HEK293 (cell line): Measurements from ENCODE around the gene RWDD4.

ENCODE experiments used
- CTCF ChIA-PET: fragments of 350-600 bp; formaldehyde crosslinking; extraction: SDS; loops from one replicate; lab custom pipeline; 2021; ENCODE audit warnings: antibody characterized with exemption; lab: Yijun Ruan, JAX
- POLR2A ChIA-PET: fragments of 300-600 bp; formaldehyde crosslinking; extraction: SDS; loops from one replicate; lab custom pipeline; 2020; ENCODE audit warnings: antibody characterized with exemption, inconsistent platforms; lab: Yijun Ruan, JAX
- H3K27ac ChIP-seq: fragments of 200-500 bp; sonication (Bioruptor generic); 2 replicates; pipeline ENCODE4 v1.5.1; 2014; ENCODE audit warnings: low read depth, low read length, control low read depth, inconsistent platforms; ENCODE audit errors: extremely low read depth
- H3K36me3 ChIP-seq, 2 experiments: fragments of 200-500 bp in 1 of 2; sonication (Bioruptor generic) in 1 of 2; 1 replicate in 1 of 2; 2 replicates in 1 of 2; pipeline ENCODE4 v1.5.1; 2014 to 2017; ENCODE audit warnings: inconsistent platforms in 2 of 2, low read length in 2 of 2; ENCODE audit not compliant: control insufficient read depth in 2 of 2, insufficient read depth in 1 of 2
- H3K4me1 ChIP-seq: fragments of 200-500 bp; sonication (Bioruptor generic); 2 replicates; pipeline ENCODE4 v1.5.1; 2014; ENCODE audit warnings: mild to moderate bottlenecking, low read length, inconsistent platforms; ENCODE audit not compliant: control insufficient read depth, insufficient read depth
- H3K4me3 ChIP-seq: 2 replicates; pipeline ENCODE4 v1.5.1; 2011; ENCODE audit warnings: low read depth, mild to moderate bottlenecking, control low read depth, low read length, moderate library complexity
- H3K9me3 ChIP-seq: fragments of 200-500 bp; sonication (Bioruptor generic); 2 replicates; pipeline ENCODE4 v1.5.1; 2014; ENCODE audit warnings: low read depth, low read length, inconsistent platforms; ENCODE audit not compliant: control insufficient read depth, insufficient read depth
- HIC1 ChIP-seq: fragments of 450-650 bp; formaldehyde crosslinking; IDR thresholded peaks from 2 replicates; pipeline ENCODE4 v1.5.1; 2016; ENCODE audit warnings: missing biosample characterization, missing genetic modification characterization
- SCRT2 ChIP-seq: fragments of 450-650 bp; formaldehyde crosslinking; IDR thresholded peaks from 2 replicates; pipeline ENCODE4 v1.5.1; 2016; ENCODE audit warnings: missing biosample characterization, missing genetic modification characterization
- TSHZ1 ChIP-seq: fragments of 450-650 bp; formaldehyde crosslinking; IDR thresholded peaks from 2 replicates; pipeline ENCODE4 v1.5.1; 2016; ENCODE audit warnings: missing biosample characterization, missing genetic modification characterization, borderline replicate concordance
- ZBTB8A ChIP-seq: fragments of 450-650 bp; formaldehyde crosslinking; IDR thresholded peaks from 2 replicates; pipeline ENCODE4 v1.5.1; 2016; ENCODE audit warnings: missing biosample characterization, missing genetic modification characterization
- ZNF140 ChIP-seq: fragments of 450-650 bp; formaldehyde crosslinking; IDR thresholded peaks from 2 replicates; pipeline ENCODE4 v1.5.1; 2016; ENCODE audit warnings: missing biosample characterization, missing genetic modification characterization
- ZNF169 ChIP-seq: fragments of 450-650 bp; formaldehyde crosslinking; IDR thresholded peaks from 2 replicates; pipeline ENCODE4 v1.5.1; 2016; ENCODE audit warnings: missing biosample characterization, missing genetic modification characterization
- ZNF335 ChIP-seq: fragments of 450-650 bp; formaldehyde crosslinking; conservative IDR thresholded peaks from 2 replicates; pipeline ENCODE4 v1.5.1; 2016; ENCODE audit warnings: missing biosample characterization, missing genetic modification characterization
- ZNF48 ChIP-seq: fragments of 450-650 bp; formaldehyde crosslinking; IDR thresholded peaks from 2 replicates; pipeline ENCODE4 v1.5.1; 2016; ENCODE audit warnings: missing biosample characterization, missing genetic modification characterization
- ZNF555 ChIP-seq: fragments of 450-650 bp; formaldehyde crosslinking; conservative IDR thresholded peaks from 2 replicates; pipeline ENCODE4 v1.5.1; 2017; ENCODE audit warnings: missing biosample characterization, mild to moderate bottlenecking, missing genetic modification characterization, inconsistent platforms
- ZNF600 ChIP-seq: fragments of 450-650 bp; formaldehyde crosslinking; IDR thresholded peaks from 2 replicates; pipeline ENCODE4 v1.5.1; 2016; ENCODE audit warnings: missing biosample characterization, missing genetic modification characterization
- ZNF670 ChIP-seq: fragments of 450-650 bp; formaldehyde crosslinking; IDR thresholded peaks from 2 replicates; pipeline ENCODE4 v1.5.1; 2016; ENCODE audit warnings: missing biosample characterization, missing genetic modification characterization, low read depth
- ZNF677 ChIP-seq: fragments of 450-650 bp; IDR thresholded peaks from 2 replicates; pipeline ENCODE4 v1.5.0; 2018; ENCODE audit warnings: missing biosample characterization, mild to moderate bottlenecking, missing genetic modification characterization, moderate library complexity
- TF ChIP-seq, protein P1 (sequence below): fragments of 450-650 bp; formaldehyde crosslinking; IDR thresholded peaks from 2 replicates; pipeline ENCODE4 v1.5.1; 2016; ENCODE audit warnings: missing biosample characterization, missing genetic modification characterization, low read depth
- TF ChIP-seq, protein P2 (sequence below): fragments of 450-650 bp; formaldehyde crosslinking; IDR thresholded peaks from 2 replicates; pipeline ENCODE4 v1.5.1; 2016; ENCODE audit warnings: missing biosample characterization, missing genetic modification characterization
- TF ChIP-seq, protein P3 (sequence below): fragments of 450-650 bp; formaldehyde crosslinking; IDR thresholded peaks from 2 replicates; pipeline ENCODE4 v1.5.1; 2016; ENCODE audit warnings: missing biosample characterization, missing genetic modification characterization

RWDD4 gene

DNA sequence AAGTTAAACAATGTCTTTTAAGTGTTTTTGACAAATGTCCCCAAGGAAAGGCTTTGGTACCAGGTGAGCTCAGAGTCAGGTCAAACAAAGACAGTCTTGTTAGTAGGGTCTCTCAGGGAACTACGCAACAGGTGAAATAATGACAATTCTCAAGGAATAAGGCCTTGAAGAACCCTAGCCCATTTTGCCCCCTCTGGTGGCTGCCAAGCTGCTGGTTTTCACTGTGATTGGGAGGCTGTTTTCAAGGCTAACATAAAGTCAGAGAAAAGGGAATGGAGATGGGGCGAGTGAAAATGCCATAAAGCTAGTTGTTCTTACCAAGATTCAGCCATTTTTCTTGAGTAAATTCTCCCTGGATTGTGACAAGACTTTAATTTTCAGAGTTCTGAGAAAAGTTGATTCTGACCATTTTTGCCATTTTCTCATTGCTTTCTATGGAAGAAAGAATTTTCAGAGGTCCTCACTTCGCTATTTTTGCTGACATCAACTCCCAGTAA, 58.7 kb downstream of the RWDD4 start:
- CTCF ChIA-PET, result interaction anchor here (1.3 to 1.4 kb wide), 2 partner anchors 22 to 85 kb away, joined by 4 to 5 read pairs; no protein-coding TSS in a partner anchor
- TF ChIP-seq SCRT2 (tag by site-specific recombination) (0 out of 2 replicates have a peak, but pooled peaks have one; percentile 27), ZNF677 (tag by site-specific recombination) (peak; percentile 97), ZNF600 (tag by site-specific recombination) (no peak), TSHZ1 (tag by site-specific recombination) (no peak)
- TF ChIP-seq, protein P1, sequence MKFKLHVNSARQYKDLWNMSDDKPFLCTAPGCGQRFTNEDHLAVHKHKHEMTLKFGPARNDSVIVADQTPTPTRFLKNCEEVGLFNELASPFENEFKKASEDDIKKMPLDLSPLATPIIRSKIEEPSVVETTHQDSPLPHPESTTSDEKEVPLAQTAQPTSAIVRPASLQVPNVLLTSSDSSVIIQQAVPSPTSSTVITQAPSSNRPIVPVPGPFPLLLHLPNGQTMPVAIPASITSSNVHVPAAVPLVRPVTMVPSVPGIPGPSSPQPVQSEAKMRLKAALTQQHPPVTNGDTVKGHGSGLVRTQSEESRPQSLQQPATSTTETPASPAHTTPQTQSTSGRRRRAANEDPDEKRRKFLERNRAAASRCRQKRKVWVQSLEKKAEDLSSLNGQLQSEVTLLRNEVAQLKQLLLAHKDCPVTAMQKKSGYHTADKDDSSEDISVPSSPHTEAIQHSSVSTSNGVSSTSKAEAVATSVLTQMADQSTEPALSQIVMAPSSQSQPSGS (tag by site-specific recombination), result no peak
- POLR2A ChIA-PET, result no interaction called here
- H3K9me3 ChIP-seq, result no peaks in the 10 kb centered on the region
- H3K36me3 ChIP-seq, result no peaks in the 10 kb centered on the region
- H3K27ac ChIP-seq, result no peak overlapping the region
- H3K4me1 ChIP-seq, result peaks cover 6% of the 10 kb centered on the region; the same call in 1 of the 2 replicates
- H3K4me3 ChIP-seq, result no peak overlapping the region

- no peak overlapping the region for H3K4me3 ChIP-seq
- TF ChIP-seq ZNF140 (tag by site-specific recombination) (no peak), ZNF555 (tag by site-specific recombination) (no peak), ZNF48 (tag by site-specific recombination) (no peak), ZNF169 (tag by site-specific recombination) (no peak), ZBTB8A (tag by site-specific recombination) (no peak), HIC1 (tag by site-specific recombination) (no peak), ZNF335 (tag by site-specific recombination) (no peak), ZNF670 (no peak)
- TF ChIP-seq, protein P2, sequence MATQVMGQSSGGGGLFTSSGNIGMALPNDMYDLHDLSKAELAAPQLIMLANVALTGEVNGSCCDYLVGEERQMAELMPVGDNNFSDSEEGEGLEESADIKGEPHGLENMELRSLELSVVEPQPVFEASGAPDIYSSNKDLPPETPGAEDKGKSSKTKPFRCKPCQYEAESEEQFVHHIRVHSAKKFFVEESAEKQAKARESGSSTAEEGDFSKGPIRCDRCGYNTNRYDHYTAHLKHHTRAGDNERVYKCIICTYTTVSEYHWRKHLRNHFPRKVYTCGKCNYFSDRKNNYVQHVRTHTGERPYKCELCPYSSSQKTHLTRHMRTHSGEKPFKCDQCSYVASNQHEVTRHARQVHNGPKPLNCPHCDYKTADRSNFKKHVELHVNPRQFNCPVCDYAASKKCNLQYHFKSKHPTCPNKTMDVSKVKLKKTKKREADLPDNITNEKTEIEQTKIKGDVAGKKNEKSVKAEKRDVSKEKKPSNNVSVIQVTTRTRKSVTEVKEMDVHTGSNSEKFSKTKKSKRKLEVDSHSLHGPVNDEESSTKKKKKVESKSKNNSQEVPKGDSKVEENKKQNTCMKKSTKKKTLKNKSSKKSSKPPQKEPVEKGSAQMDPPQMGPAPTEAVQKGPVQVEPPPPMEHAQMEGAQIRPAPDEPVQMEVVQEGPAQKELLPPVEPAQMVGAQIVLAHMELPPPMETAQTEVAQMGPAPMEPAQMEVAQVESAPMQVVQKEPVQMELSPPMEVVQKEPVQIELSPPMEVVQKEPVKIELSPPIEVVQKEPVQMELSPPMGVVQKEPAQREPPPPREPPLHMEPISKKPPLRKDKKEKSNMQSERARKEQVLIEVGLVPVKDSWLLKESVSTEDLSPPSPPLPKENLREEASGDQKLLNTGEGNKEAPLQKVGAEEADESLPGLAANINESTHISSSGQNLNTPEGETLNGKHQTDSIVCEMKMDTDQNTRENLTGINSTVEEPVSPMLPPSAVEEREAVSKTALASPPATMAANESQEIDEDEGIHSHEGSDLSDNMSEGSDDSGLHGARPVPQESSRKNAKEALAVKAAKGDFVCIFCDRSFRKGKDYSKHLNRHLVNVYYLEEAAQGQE, result no peak
- TF ChIP-seq, protein P3, sequence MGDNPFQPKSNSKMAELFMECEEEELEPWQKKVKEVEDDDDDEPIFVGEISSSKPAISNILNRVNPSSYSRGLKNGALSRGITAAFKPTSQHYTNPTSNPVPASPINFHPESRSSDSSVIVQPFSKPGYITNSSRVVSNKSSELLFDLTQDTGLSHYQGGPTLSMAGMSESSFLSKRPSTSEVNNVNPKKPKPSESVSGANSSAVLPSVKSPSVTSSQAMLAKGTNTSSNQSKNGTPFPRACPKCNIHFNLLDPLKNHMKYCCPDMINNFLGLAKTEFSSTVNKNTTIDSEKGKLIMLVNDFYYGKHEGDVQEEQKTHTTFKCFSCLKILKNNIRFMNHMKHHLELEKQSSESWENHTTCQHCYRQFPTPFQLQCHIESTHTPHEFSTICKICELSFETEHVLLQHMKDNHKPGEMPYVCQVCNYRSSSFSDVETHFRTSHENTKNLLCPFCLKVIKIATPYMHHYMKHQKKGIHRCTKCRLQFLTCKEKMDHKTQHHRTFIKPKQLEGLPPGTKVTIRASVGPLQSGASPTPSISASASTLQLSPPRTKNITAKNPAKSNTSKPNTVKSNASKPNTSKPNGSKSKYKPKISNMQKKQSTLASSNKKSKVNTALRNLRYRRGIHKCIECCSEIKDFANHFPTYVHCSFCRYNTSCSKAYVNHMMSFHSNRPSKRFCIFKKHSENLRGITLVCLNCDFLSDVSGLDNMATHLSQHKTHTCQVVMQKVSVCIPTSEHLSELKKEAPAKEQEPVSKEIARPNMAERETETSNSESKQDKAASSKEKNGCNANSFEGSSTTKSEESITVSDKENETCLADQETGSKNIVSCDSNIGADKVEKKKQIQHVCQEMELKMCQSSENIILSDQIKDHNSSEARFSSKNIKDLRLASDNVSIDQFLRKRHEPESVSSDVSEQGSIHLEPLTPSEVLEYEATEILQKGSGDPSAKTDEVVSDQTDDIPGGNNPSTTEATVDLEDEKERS (tag by site-specific recombination), result no peak
- TF ChIP-seq, all 188 proteins: peak for 0
- no peaks in the 10 kb centered on the region for H3K9me3 ChIP-seq
- no peak overlapping the region for H3K27ac ChIP-seq
- CTCF ChIA-PET, result interaction anchor here (0.7 to 1.4 kb wide), 3 partner anchors 22 to 1299 kb away, joined by 3 to 5 read pairs (median 4); no protein-coding TSS in a partner anchor
- peaks cover 6% of the 10 kb centered on the region; the same call in 1 of the 2 replicates for H3K4me1 ChIP-seq
- no peaks in the 10 kb centered on the region for H3K36me3 ChIP-seq
- POLR2A ChIA-PET, result no interaction called here
Measured at GRCh38 chr4:183599690-183600089, 59.3 kb downstream of the RWDD4 start.
